Thyroid gland (tissue), 4 donors: ENCODE results near the gene WNK2. TPM values are rescaled to one million over a fixed set of nuclear protein-coding genes. Genes with fewer than 3 reads are reported as not detected.

Experiments
- DNase-seq, 2 donors: peaks; one replicate each; pipeline ENCODE4 v3.0.0-alpha.2; 2019
- H3K27ac ChIP-seq, 3 donors: fragments of 200-600 bp; sonication (generic); 1 replicate in 2 of 3; 2 replicates in 1 of 3; pipeline ENCODE4 v1.5.1; 2016 to 2019; ENCODE audit warnings: mild to moderate bottlenecking in 1 of 3, moderate library complexity in 1 of 3
- H3K27me3 ChIP-seq: fragments of 200-600 bp; sonication (generic); one replicate; pipeline ENCODE4 v1.5.1; 2019
- H3K36me3 ChIP-seq, 2 donors: fragments of 200-600 bp; sonication (generic); one replicate each; pipeline ENCODE4 v1.5.1; 2016 to 2019
- H3K4me1 ChIP-seq, 2 donors: fragments of 200-600 bp; sonication (generic); one replicate each; pipeline ENCODE4 v1.5.1; 2017 to 2019
- H3K4me3 ChIP-seq, 3 donors: fragments of 200-600 bp; sonication (generic); replicated peaks in 1 of 3; 1 replicate in 2 of 3; 2 replicates in 1 of 3; pipeline ENCODE4 v1.5.1; 2016; ENCODE audit warnings: mild to moderate bottlenecking in 1 of 3
- H3K9me3 ChIP-seq: fragments of 200-600 bp; sonication (generic); one replicate; pipeline ENCODE4 v1.5.1; 2017
- CTCF ChIP-seq, 6 experiments: fragments of 200-600 bp in 3 of 6; fragments of 450-650 bp in 3 of 6; sonication (generic) in 3 of 6; IDR thresholded peaks; one replicate each; pipeline ENCODE4 v1.5.1; 2016 to 2019; ENCODE audit warnings: antibody characterized with exemption in 6 of 6, mild to moderate bottlenecking in 2 of 6, inconsistent platforms in 1 of 6, moderate library complexity in 1 of 6
- POLR2A ChIP-seq, 2 donors: fragments of 450-650 bp; IDR thresholded peaks; one replicate each; pipeline ENCODE4 v1.6.1; 2017; ENCODE audit warnings: antibody characterized with exemption in 2 of 2, mild to moderate bottlenecking in 2 of 2, moderate library complexity in 1 of 2
- WGBS, 2 donors: methylation state at CpG; one replicate each; pipeline ENCODE4 v1.1.5; 2017; 5-methylcytosine and 5-hydroxymethylcytosine counted together
- intact Hi-C: fragments of 100-400 bp; cut with DNase I; formaldehyde crosslinking; loops from one replicate; pipeline ENCODE4 v1.15.1; 2023
- total RNA-seq, 4 donors: library from RNA; depleted of rRNA; stranded (reverse); fragments of >200 nt; gene quantifications; one replicate each; pipeline ENCODE4 v1.2.3, GENCODE V29; 2016

WNK2 gene
- total RNA-seq, 4 donors from 2014 or later: 0.94 to 8.5 (median 8.1) TPM

GRCh38 chr9:93222890-93223259 lies 38.9 kb downstream of the WNK2 start:
- DNase-seq: no peak
- Histone ChIP-seq H3K4me3 (no peak overlapping the region), H3K36me3 (no peaks in the 10 kb centered on the region), H3K9me3 (no peaks in the 10 kb centered on the region), H3K4me1 (peaks cover 0 to 3% of the 10 kb centered on the region in 2 donors), H3K27me3 (no peaks in the 10 kb centered on the region), H3K27ac (no peak overlapping the region)
- WGBS, 2 donors: 88 to 89% methylated on average over 7 of the region's 7 CpGs
- intact Hi-C loops: no loop called here
- TF ChIP-seq CTCF (IDR thresholded peaks at IDR 0.05): no peak
- TF ChIP-seq POLR2A (IDR thresholded peaks at IDR 0.05): no peak

GRCh38 chr9:93223260-93224180 lies 39.6 kb downstream of the WNK2 start:
- intact Hi-C loops: no loop called here
- no peaks in the 10 kb centered on the region for H3K27me3 ChIP-seq
- peaks cover 0 to 3% of the 10 kb centered on the region in 2 donors for H3K4me1 ChIP-seq
- H3K27ac ChIP-seq: no peak overlapping the region
- peak; percentile 10 to 45 for DNase-seq
- no peak overlapping the region for H3K4me3 ChIP-seq
- no peaks in the 10 kb centered on the region for H3K36me3 ChIP-seq
- no peaks in the 10 kb centered on the region for H3K9me3 ChIP-seq
- 51 to 67% methylated on average over 4 to 16 of the region's 16 CpGs for WGBS, 2 donors
- TF ChIP-seq POLR2A (IDR thresholded peaks at IDR 0.05) (no peak), CTCF (IDR thresholded peaks at IDR 0.05) (no peak)

DNA sequence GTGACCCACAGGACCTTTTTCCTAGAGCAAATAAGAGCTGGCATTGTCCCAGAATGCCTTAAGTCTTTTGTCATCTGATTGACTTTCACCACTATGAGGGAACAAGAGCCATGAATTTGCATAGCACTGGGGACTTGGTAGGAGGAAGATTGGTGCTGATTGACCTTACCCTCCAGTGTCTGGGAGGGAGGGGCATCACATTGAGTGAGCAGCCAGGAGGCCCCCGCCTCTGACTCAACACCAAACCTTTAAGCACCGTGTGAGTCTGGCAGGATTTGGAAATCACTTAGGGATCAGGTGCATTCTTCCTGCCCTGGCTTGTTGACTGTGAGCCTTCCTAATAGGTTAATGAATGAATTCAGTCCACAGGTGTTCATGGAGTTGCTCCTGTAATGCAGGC lies 40.7 kb downstream of the WNK2 start:
- 70 to 80% methylated on average over 2 of the region's 2 CpGs for WGBS, 2 donors
- DNase-seq: no peak
- intact Hi-C loops: no loop called here
- Histone ChIP-seq H3K27me3 (no peaks in the 10 kb centered on the region), H3K4me1 (peaks cover 0 to 3% of the 10 kb centered on the region in 2 donors), H3K4me3 (no peak overlapping the region), H3K36me3 (no peaks in the 10 kb centered on the region), H3K9me3 (no peaks in the 10 kb centered on the region), H3K27ac (no peak overlapping the region)
- TF ChIP-seq POLR2A (IDR thresholded peaks at IDR 0.05): no peak
- TF ChIP-seq CTCF (IDR thresholded peaks at IDR 0.05): no peak

- 85 to 88% methylated on average over 7 of the region's 7 CpGs for WGBS, 2 donors
- Histone ChIP-seq H3K27me3 (no peaks in the 10 kb centered on the region), H3K4me1 (peaks cover 0 to 3% of the 10 kb centered on the region in 2 donors), H3K9me3 (no peaks in the 10 kb centered on the region), H3K4me3 (no peak overlapping the region), H3K27ac (no peak overlapping the region), H3K36me3 (no peaks in the 10 kb centered on the region)
- TF ChIP-seq POLR2A (IDR thresholded peaks at IDR 0.05) (no peak), CTCF (IDR thresholded peaks at IDR 0.05) (no peak)
- no peak for DNase-seq
- intact Hi-C loops: no loop called here
These were observed 41.5 kb downstream of the WNK2 start for GRCh38 chr9:93225417-93225816.

DNA sequence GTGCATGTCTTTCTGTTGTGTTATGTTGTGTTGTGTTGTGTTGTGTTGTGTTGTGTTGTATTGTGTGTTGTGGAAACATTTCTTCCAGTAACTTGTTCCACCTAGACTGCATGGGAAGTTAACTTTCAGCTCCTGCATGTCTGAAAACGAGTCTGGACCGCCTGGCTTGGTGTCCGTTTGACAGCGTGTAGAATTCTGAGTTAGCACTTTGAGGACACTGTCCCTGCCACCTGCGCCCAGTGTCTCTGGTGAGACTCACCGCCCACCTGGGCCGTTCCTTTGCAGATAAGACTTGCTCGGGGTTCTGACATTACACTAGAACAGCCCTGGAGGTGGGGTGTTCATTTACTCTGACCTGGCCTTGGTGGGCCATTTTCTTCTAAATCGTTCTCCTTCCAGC lies 42.0 kb downstream of the WNK2 start:
- no peaks in the 10 kb centered on the region for H3K9me3 ChIP-seq
- intact Hi-C loops: no loop called here
- no peak overlapping the region for H3K27ac ChIP-seq
- peaks cover 0 to 4% of the 10 kb centered on the region in 2 donors for H3K4me1 ChIP-seq
- 93 to 97% methylated on average over 9 of the region's 9 CpGs for WGBS, 2 donors
- no peak for DNase-seq
- H3K27me3 ChIP-seq: no peaks in the 10 kb centered on the region
- H3K36me3 ChIP-seq: no peaks in the 10 kb centered on the region
- TF ChIP-seq POLR2A (IDR thresholded peaks at IDR 0.05) (no peak), CTCF (IDR thresholded peaks at IDR 0.05) (no peak)
- no peak overlapping the region for H3K4me3 ChIP-seq
